GM19023 (cell line): ENCODE data around the gene KRT35.

ENCODE experiments used
- ATAC-seq: cut with Tn5 transposase; IDR thresholded peaks from one replicate; pipeline ENCODE4 v1.9.1; 2021; ENCODE audit warnings: mild to moderate bottlenecking, moderate library complexity; ENCODE audit not compliant: unreplicated experiment

The KRT35 gene

GRCh38 chr17:41481036-41481435 lies at the start of gene KRT35:
Gene KRT35 (minus strand): TSS chr17:41481151. CDS start chr17:41481097, 54 bp downstream.
- no peak for ATAC-seq

GRCh38 chr17:41530062-41531048 lies 49.4 kb upstream of the KRT35 start:
- no peak for ATAC-seq

DNA sequence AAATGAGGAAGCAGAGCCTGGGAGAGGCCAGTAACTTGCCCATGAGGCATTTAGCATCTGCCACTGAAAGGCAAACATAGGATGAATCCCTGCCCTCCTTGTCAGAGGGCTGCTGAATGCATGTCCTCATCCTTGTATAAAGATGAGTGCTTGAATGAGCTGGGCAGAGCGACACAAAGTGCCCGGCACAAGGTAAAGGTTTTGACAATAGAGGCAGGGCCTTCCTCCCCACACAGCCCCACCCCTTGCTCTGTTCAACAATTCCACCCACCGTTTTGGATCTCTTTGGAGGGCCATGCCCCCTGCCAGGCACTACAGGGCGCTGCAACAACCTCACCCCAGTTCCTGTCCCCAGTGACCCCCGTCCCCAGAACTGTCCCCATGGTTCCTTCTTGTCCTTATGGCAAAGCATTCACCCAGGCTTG lies 48.6 kb upstream of the KRT35 start:
- no peak for ATAC-seq

GRCh38 chr17:41528959-41529353 lies 48.0 kb upstream of the KRT35 start:
- no peak for ATAC-seq

DNA sequence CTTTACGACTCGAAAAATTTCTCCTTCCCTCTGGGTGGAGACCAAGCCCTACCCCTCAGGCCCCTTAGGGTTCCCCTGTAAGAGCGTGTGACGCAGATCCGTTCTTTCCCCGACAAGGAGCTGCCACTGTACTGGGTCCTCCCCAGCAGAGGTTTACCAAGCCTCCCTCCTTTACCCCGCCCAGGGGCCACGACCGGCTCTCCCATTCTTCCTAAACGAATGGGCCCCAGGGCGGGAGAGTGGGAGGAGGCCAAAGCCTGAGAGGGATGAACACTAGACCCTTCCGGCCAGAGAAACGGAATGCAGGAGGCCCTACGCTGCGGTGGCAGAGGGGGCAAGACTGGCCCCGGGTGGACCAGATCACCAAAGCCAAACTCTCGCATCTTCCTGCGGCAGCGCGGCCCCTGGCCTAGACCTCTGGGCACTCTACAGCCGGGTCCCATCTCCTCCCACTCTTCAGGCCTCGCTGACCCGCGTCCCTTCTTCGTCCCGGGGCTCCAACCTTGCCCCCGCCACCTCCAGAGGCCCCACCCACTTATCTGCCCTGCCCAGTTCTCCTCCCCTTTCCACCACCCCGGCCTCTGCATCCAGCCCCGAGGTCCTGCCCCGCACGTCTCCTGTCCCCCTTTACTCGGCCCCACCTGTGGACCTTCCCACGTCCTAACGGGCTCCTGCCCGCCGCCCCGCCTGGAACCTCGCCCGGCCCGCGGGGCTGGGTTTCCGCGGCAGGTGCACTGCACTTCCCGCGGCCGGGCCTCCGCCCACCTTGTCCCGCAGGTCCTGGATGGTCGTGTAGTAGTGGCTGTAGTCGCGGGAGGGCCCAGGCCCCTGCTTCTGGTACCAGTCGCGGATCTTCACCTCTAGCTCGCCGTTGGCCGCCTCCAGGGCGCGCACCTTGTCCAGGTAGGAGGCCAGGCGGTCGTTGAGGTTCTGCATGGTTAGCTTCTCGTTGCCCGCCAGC lies 46.4 kb upstream of the KRT35 start:
- no peak for ATAC-seq

DNA sequence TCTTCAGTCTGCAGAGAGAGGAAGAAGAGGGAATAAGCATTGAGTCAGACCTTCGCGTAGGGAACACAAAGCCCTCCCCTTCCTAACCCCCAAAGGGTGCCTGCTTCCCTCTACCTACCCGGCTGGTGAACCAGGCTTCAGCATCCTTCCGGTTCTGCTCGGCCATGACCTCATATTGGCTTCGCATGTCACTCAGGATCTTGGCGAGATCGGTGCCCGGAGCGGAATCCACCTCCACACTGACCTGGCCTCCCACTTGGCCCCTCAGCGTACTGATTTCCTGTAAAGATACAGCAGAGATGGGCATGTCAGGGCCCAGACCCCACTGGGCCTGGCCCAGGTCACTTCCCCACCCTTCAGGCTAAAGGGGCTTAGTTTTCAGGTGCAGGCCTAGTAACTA lies 43.3 kb upstream of the KRT35 start:
- ATAC-seq: no peak

DNA sequence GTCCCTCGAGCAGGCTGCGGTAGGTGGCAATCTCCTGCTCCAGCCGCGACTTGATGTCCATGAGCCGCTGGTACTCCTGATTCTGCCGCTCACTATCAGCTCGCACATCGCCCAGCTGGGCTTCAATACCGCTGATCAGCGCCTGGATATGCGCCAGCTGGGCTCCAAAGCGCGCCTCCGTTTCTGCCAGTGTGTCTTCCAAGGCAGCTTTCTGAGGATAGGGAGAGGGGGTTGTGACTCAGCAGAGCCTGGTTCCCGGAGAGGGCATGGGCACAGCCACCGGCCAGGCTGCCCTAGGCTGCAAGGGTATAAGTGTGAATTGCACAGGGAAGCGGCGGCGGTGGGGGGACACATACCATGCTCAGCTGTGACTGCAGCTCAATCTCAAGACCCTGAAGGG lies 42.8 kb upstream of the KRT35 start:
- ATAC-seq: no peak

DNA sequence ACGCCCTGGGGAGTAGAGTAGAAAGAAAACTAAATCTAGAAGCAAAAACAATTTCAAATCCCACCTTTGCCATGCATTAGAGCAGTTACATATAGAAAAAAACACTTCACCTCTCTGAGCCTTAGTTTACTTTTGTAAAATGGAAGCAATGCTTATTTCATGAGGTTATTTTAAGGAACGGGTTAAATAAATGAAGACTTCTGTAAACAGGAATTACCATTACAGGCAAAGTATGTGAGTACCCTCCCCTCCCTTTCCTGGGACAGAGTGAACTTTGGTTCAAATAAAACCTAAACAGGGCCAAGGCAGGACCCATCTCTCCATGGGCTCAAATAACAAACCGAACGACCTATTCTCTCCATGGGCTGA lies 42.3 kb upstream of the KRT35 start:
- no peak for ATAC-seq

- ATAC-seq: no peak
Measured at GRCh38 chr17:41522301-41523224, 41.6 kb upstream of the KRT35 start.

- ATAC-seq: no peak
Measured at GRCh38 chr17:41521574-41522261, 40.8 kb upstream of the KRT35 start.

DNA sequence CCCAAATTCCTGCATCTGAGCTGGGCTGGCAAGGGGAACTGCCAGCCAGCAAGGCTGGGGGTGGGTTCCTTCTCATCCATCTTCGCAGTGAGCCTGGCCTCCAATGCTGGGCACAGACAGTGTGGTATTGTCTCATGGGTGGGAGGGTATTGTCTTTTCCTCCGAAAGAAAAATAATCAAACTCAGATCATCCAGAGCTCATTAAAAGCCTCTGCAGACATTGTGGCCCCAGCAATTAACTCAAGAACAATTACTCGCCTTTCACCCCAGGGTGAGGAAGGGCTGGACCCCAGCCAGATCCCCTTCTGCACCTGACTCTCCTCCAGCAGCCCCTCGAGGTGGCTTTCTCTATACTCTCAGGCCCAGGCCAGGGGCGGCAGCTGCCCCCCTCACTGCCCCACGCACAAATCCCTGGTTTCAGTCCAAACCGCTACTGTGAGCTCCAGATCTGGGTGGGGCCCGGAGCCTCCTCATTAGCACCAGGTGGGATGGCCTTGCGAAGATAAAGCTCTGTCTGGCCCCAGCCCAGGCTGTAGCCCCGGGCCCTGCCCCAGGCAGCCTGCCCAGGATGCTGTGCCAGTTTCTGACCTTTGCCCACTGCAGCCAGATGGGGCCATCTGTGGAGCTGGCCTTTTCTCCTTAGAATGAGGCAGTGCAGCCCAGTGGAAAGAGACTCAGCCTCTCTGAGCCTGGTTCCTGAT lies 40.0 kb upstream of the KRT35 start:
- no peak for ATAC-seq

- ATAC-seq: no peak
Measured at GRCh38 chr17:41519501-41520224, 38.7 kb upstream of the KRT35 start.

DNA sequence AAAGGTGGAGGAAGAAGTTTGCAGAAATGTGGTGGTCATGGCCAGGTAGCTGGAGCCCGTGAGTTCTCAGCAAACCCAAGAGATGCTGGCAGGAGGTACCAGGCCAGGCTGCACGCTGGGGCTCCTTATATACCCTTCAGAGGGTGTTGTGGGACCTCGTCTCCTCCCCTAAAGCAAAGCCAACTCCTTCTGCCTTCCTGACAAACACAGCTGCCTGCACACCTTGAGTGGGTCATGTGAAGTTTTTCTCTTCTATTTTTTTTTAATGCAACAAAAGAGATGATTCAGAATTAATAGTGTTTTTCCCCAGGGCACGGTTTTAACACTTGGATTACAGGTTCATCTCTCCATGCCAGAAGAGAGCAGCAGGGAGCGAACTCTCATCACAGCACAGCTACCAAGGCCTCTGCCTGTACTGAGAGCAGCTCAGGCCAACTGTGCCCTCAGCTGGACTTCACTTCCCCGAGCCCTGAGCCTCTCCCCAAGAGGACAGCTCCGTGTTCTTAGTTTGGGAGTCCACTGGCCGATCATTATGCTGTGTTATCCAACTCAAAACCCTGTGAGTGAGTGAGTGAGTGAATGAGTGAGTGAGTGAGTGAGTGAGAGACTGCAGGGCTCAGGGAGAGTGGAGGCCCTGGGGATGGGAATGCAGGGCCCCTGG lies 38.0 kb upstream of the KRT35 start, which contains the start of gene KRT15:
KRT15 (minus strand) TSS at position 102 of the 661 bp plus-strand sequence; CDS start at position 39, 63 bp downstream.
- ATAC-seq: no peak

DNA sequence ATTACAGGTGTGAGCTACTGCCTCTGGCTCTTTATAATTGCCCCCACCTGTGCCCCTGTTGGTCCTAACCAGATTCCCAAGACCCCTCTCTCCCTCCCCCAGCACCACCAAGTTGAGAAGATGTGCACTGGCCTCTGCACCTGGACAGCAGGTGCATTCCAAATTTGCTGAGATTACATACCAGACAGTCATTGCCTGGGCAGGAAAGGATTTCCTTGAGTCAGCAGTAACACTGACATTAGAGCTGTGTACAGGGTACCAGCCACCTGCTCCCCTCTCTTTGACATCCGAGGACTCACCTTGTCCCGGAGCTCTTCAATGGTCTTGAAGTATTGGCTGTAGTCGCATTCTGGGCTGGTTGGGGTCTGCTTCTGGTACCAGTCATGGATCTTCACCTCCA lies 37.1 kb upstream of the KRT35 start:
- no peak for ATAC-seq

DNA sequence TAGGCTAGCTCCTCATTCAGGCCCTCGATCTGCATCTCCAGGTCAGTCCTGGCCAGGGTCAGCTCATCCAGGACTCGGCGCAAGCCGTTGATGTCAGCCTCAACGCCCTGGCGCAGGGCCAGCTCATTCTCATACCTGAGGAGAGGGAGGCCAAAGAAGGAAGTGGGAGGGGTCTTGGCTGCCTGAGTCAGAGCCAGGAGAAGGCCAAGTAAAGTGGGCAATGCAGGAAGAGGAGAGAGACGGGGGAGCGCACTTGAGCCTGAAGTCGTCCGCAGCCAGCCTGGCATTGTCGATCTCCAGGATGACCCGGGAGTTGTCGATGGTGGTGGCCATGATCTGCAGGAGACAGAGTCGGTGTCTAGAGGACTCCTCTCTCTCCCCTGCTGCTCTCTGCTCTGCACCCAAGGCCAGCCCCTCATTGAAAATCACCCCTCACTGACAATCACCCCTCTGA lies 35.9 kb upstream of the KRT35 start:
- ATAC-seq: no peak

GRCh38 chr17:41516147-41516829 lies 35.3 kb upstream of the KRT35 start:
- no peak for ATAC-seq

DNA sequence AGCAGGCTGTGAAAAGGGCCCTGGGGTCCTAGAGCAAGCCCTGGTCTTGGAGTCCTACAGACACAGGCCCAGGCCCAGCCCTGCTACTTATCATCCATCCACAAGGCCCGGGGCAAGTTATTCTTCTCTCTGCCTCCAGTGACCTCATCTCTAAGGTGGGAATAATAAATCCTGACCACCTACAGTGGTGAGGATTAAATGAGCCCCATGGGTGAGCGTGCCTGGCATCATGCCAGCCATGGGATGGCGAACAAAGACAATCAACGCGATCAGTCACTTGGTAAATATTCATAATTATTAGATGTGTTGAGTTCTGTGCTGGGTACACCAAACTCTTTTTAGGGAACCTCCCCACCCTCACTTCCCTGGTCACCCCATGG lies 32.2 kb upstream of the KRT35 start:
- no peak for ATAC-seq
